Measurements from ENCODE around the gene GPRC5B. TPM values are rescaled to one million over a fixed set of nuclear protein-coding genes. Genes with fewer than 3 reads are reported as not detected.

The GPRC5B gene
- total RNA-seq, 2 experiments from 2014 or later = not detected

GRCh38 chr16:19879241-19879792 is 5.3 kb downstream of the GPRC5B start:
- DNase-seq = no peak
- Mint-ChIP-seq H3K36me3 (no peaks in the 10 kb centered on the region), H3K4me3 (no peak overlapping the region), H3K27ac (no peak overlapping the region), H3K9me3 (no peaks in the 10 kb centered on the region), H3K27me3 (peaks cover 20% of the 10 kb centered on the region), H3K4me1 (ENCODE audit: low read depth) (peaks cover 2% of the 10 kb centered on the region)
- CTCF ChIA-PET = no interaction called here
- intact Hi-C loops (cut with micrococcal nuclease) = no loop called here
- POLR2A ChIA-PET = interaction anchor here (1.1 kb wide), 1 partner anchor 28 kb away, joined by 3 read pairs; no protein-coding TSS in a partner anchor

- intact Hi-C loops (cut with micrococcal nuclease) = no loop called here
- H3K9me3 Mint-ChIP-seq = no peaks in the 10 kb centered on the region
- CTCF ChIA-PET = interaction anchor here (2.8 kb wide), 1 partner anchor 8 kb away, joined by 9 read pairs; no protein-coding TSS in a partner anchor
- H3K4me3 Mint-ChIP-seq = no peak overlapping the region
- POLR2A ChIA-PET = interaction anchor here (1.1 kb wide), 1 partner anchor 28 kb away, joined by 3 read pairs; no protein-coding TSS in a partner anchor
- peaks cover 20% of the 10 kb centered on the region for H3K27me3 Mint-ChIP-seq
- H3K27ac Mint-ChIP-seq = no peak overlapping the region
- DNase-seq = no peak
- H3K36me3 Mint-ChIP-seq = no peaks in the 10 kb centered on the region
- H3K4me1 Mint-ChIP-seq (ENCODE audit: low read depth) = no peaks in the 10 kb centered on the region
Measured at GRCh38 chr16:19878757-19879156, 5.9 kb downstream of the GPRC5B start.

- Mint-ChIP-seq H3K4me3 (no peak overlapping the region), H3K4me1 (ENCODE audit: low read depth) (no peaks in the 10 kb centered on the region), H3K27me3 (peaks cover 5% of the 10 kb centered on the region), H3K27ac (no peak overlapping the region), H3K36me3 (no peaks in the 10 kb centered on the region), H3K9me3 (no peaks in the 10 kb centered on the region)
- ChIA-PET POLR2A (interaction anchor here (0.6 kb wide), 1 partner anchor 276 kb away, joined by 7 read pairs; no protein-coding TSS in a partner anchor), CTCF (interaction anchor here (0.9 to 2.8 kb wide), 4 partner anchors 10 to 293 kb away, joined by 3 to 9 read pairs (median 4); no protein-coding TSS in a partner anchor)
- DNase-seq = no peak
- intact Hi-C loops (cut with micrococcal nuclease) = no loop called here
Measured at GRCh38 chr16:19876501-19877059, 8.1 kb downstream of the GPRC5B start.

GRCh38 chr16:19875900-19876299 is 8.7 kb downstream of the GPRC5B start:
- DNase-seq = no peak
- no peaks in the 10 kb centered on the region for H3K36me3 Mint-ChIP-seq
- POLR2A ChIA-PET = no interaction called here
- no peaks in the 10 kb centered on the region for H3K9me3 Mint-ChIP-seq
- CTCF ChIA-PET = interaction anchor here (0.9 to 2.8 kb wide), 3 partner anchors 10 to 292 kb away, joined by 3 to 9 read pairs (median 4); no protein-coding TSS in a partner anchor
- intact Hi-C loops (cut with micrococcal nuclease) = no loop called here
- peaks cover 5% of the 10 kb centered on the region for H3K27me3 Mint-ChIP-seq
- H3K27ac Mint-ChIP-seq = no peak overlapping the region
- no peaks in the 10 kb centered on the region for H3K4me1 Mint-ChIP-seq (ENCODE audit: low read depth)
- H3K4me3 Mint-ChIP-seq = no peak overlapping the region

- Mint-ChIP-seq H3K27ac (no peak overlapping the region), H3K27me3 (peaks cover 5% of the 10 kb centered on the region), H3K4me3 (no peak overlapping the region), H3K36me3 (no peaks in the 10 kb centered on the region), H3K4me1 (ENCODE audit: low read depth) (no peaks in the 10 kb centered on the region), H3K9me3 (no peaks in the 10 kb centered on the region)
- no peak for DNase-seq
- intact Hi-C loops (cut with micrococcal nuclease) = no loop called here
- POLR2A ChIA-PET = no interaction called here
- CTCF ChIA-PET = interaction anchor here (0.7 kb wide), 1 partner anchor 24 kb away, joined by 4 read pairs; no protein-coding TSS in a partner anchor
Measured at GRCh38 chr16:19874851-19875546, 9.6 kb downstream of the GPRC5B start.

- Mint-ChIP-seq H3K27ac (no peak overlapping the region), H3K9me3 (no peaks in the 10 kb centered on the region), H3K27me3 (peaks cover 3% of the 10 kb centered on the region), H3K36me3 (no peaks in the 10 kb centered on the region), H3K4me3 (no peak overlapping the region), H3K4me1 (ENCODE audit: low read depth) (no peaks in the 10 kb centered on the region)
- ChIA-PET CTCF (no interaction called here), POLR2A (no interaction called here)
- no peak for DNase-seq
- intact Hi-C loops (cut with micrococcal nuclease) = no loop called here
Measured at GRCh38 chr16:19874026-19874425, 10.6 kb downstream of the GPRC5B start.

- DNase-seq = no peak
- no peaks in the 10 kb centered on the region for H3K36me3 Mint-ChIP-seq
- ChIA-PET CTCF (no interaction called here), POLR2A (no interaction called here)
- H3K27ac Mint-ChIP-seq = no peak overlapping the region
- intact Hi-C loops (cut with micrococcal nuclease) = no loop called here
- no peak overlapping the region for H3K4me3 Mint-ChIP-seq
- no peaks in the 10 kb centered on the region for H3K9me3 Mint-ChIP-seq
- peaks cover 3% of the 10 kb centered on the region for H3K27me3 Mint-ChIP-seq
- H3K4me1 Mint-ChIP-seq (ENCODE audit: low read depth) = no peaks in the 10 kb centered on the region
Measured at GRCh38 chr16:19872935-19873334, 11.7 kb downstream of the GPRC5B start.

- H3K27me3 Mint-ChIP-seq = peaks cover 3% of the 10 kb centered on the region
- POLR2A ChIA-PET = no interaction called here
- no peaks in the 10 kb centered on the region for H3K36me3 Mint-ChIP-seq
- H3K27ac Mint-ChIP-seq = no peak overlapping the region
- no peak overlapping the region for H3K4me3 Mint-ChIP-seq
- no peaks in the 10 kb centered on the region for H3K9me3 Mint-ChIP-seq
- CTCF ChIA-PET = no interaction called here
- no peak for DNase-seq
- H3K4me1 Mint-ChIP-seq (ENCODE audit: low read depth) = no peaks in the 10 kb centered on the region
- intact Hi-C loops (cut with micrococcal nuclease) = no loop called here
Measured at GRCh38 chr16:19872179-19872863, 12.3 kb downstream of the GPRC5B start.

- Mint-ChIP-seq H3K4me1 (ENCODE audit: low read depth) (no peaks in the 10 kb centered on the region), H3K27me3 (peaks cover 3% of the 10 kb centered on the region), H3K9me3 (no peaks in the 10 kb centered on the region), H3K27ac (no peak overlapping the region), H3K4me3 (no peak overlapping the region), H3K36me3 (no peaks in the 10 kb centered on the region)
- CTCF ChIA-PET = interaction anchor here (1.4 kb wide), 1 partner anchor 17 kb away, joined by 3 read pairs; no protein-coding TSS in a partner anchor
- intact Hi-C loops (cut with micrococcal nuclease) = no loop called here
- no peak for DNase-seq
- POLR2A ChIA-PET = no interaction called here
Measured at GRCh38 chr16:19871721-19872120, 12.9 kb downstream of the GPRC5B start.

GRCh38 chr16:19868421-19868820 is 16.2 kb downstream of the GPRC5B start:
- Mint-ChIP-seq H3K4me3 (no peak overlapping the region), H3K27me3 (no peaks in the 10 kb centered on the region), H3K4me1 (ENCODE audit: low read depth) (no peaks in the 10 kb centered on the region), H3K9me3 (no peaks in the 10 kb centered on the region), H3K36me3 (no peaks in the 10 kb centered on the region), H3K27ac (no peak overlapping the region)
- ChIA-PET CTCF (interaction anchor here (0.5 to 0.8 kb wide), 2 partner anchors 39 to 266 kb away, joined by 3 read pairs; no protein-coding TSS in a partner anchor), POLR2A (no interaction called here)
- intact Hi-C loops (cut with micrococcal nuclease) = no loop called here
- DNase-seq = no peak

GRCh38 chr16:19864566-19864965 is 20.1 kb downstream of the GPRC5B start:
- intact Hi-C loops (cut with micrococcal nuclease) = no loop called here
- no peak for DNase-seq
- Mint-ChIP-seq H3K27ac (no peak overlapping the region), H3K36me3 (no peaks in the 10 kb centered on the region), H3K9me3 (no peaks in the 10 kb centered on the region), H3K27me3 (no peaks in the 10 kb centered on the region), H3K4me3 (no peak overlapping the region), H3K4me1 (ENCODE audit: low read depth) (no peaks in the 10 kb centered on the region)
- POLR2A ChIA-PET = no interaction called here
- CTCF ChIA-PET = no interaction called here

GRCh38 chr16:19863990-19864389 is 20.7 kb downstream of the GPRC5B start:
- intact Hi-C loops (cut with micrococcal nuclease) = no loop called here
- DNase-seq = no peak
- Mint-ChIP-seq H3K27ac (no peak overlapping the region), H3K27me3 (no peaks in the 10 kb centered on the region), H3K9me3 (no peaks in the 10 kb centered on the region), H3K4me1 (ENCODE audit: low read depth) (no peaks in the 10 kb centered on the region), H3K4me3 (no peak overlapping the region), H3K36me3 (no peaks in the 10 kb centered on the region)
- ChIA-PET POLR2A (no interaction called here), CTCF (no interaction called here)

Measured in activated CD4-positive, alpha-beta memory T cell treated with anti-CD3 and anti-CD28 coated beads for 36 hours (primary cell).